Measurements from ENCODE around the gene PXN.

GRCh38 chr12:120229071-120229486, 36.5 kb downstream of the PXN start:
- TF ChIP-seq CTCF (IDR thresholded peaks at IDR 0.05; ENCODE audit: insufficient read depth, low read length) (no peak), REST (IDR thresholded peaks at IDR 0.05; ENCODE audit: insufficient replicate concordance, low read depth) (no peak), POLR2AphosphoS5 (IDR thresholded peaks at IDR 0.05; ENCODE audit: low read depth) (no peak), GABPA (IDR thresholded peaks at IDR 0.05; ENCODE audit: low read depth) (no peak)
